ENCODE data around the gene CLDN34.

DNA sequence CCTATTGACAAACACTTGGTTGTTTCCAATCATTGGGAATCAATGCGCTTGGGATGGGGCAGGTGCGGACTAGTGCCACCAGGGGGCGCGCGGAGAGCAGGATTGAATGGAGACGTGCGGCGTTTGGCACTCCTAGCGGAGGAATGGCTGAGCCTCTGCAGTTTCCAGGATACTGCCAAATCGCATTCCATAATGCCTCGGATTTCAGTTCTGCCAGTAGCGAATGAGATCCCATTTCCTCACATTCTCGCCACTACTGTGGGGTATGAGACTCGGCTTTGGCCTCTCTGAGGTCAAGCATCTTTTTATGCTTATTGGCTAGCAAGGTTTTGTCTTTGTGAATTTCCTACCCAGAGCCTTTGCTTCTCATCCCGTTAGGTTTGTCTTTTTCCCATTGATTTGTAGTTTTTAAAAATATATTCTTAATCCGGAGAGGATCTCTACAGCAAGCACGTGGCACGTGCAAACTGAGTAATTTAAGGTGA lies 28.7 kb downstream of the CLDN34 start:
- TF ChIP-seq, protein P1, sequence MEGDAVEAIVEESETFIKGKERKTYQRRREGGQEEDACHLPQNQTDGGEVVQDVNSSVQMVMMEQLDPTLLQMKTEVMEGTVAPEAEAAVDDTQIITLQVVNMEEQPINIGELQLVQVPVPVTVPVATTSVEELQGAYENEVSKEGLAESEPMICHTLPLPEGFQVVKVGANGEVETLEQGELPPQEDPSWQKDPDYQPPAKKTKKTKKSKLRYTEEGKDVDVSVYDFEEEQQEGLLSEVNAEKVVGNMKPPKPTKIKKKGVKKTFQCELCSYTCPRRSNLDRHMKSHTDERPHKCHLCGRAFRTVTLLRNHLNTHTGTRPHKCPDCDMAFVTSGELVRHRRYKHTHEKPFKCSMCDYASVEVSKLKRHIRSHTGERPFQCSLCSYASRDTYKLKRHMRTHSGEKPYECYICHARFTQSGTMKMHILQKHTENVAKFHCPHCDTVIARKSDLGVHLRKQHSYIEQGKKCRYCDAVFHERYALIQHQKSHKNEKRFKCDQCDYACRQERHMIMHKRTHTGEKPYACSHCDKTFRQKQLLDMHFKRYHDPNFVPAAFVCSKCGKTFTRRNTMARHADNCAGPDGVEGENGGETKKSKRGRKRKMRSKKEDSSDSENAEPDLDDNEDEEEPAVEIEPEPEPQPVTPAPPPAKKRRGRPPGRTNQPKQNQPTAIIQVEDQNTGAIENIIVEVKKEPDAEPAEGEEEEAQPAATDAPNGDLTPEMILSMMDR (IDR thresholded peaks at IDR 0.05): peak in 6 of 7 experiments; percentile 15 to 96 (median 86)
- TF ChIP-seq POLR2AphosphoS5 (IDR thresholded peaks at IDR 0.05) (peak; percentile 62 to 80 (median 76)), EP300 (IDR thresholded peaks at IDR 0.05) (no peak), POLR2A (IDR thresholded peaks at IDR 0.05) (no peak)

Data from stomach (tissue), 4 donors.